Smooth muscle cell of the brain vasculature (primary cell): Measurements from ENCODE around the gene KRT75.
"Not testable (repeated sequence)": the region's sequence is repeated elsewhere in the genome, so short reads cannot be mapped to it uniquely, and the experiment has no call there.

Source experiments
- DNase-seq: peaks from one replicate; pipeline ENCODE4 v3.0.0-alpha.2; 2012; ENCODE audit warnings: low read depth, low spot score

Gene KRT75

DNA sequence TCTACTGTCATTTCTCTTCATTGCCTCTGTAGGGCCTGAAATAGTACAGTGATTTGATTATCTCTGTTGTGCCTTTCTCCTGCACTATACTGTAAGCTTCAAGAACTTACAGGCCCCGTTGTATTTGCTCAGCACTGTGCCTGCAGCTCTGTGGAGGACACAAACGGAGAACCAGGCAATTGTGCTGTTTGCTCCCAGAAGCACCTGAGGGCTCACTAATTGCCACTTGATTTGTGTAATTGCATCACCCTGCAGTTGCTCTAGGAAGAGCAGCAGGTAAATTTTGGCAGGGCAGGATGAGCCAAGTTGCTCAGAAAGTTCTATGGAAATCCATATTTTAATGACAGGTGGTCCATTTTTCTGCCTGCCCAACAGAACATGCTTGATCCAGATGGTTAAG is 16.4 kb downstream of the KRT75 start:
- DNase-seq, result no peak

DNA sequence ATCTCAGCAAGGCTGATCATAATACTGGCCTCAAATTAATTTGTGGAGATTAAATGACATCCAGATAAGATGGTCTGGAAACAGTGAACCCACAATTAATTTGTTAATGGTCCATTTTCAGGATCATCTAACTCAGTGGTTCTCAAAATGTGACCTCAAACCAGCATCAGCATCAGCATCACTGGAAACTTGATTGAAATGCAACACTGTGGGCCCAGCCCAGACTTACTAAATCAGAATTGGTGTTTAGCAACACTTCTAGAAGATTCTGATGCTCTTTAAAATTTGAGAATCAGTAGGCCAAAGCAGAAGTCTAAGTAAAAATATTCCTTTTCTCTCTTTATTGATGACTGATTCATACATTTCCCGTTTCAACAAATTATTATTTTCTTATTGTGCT is 17.4 kb downstream of the KRT75 start:
- DNase-seq, result no peak

DNA sequence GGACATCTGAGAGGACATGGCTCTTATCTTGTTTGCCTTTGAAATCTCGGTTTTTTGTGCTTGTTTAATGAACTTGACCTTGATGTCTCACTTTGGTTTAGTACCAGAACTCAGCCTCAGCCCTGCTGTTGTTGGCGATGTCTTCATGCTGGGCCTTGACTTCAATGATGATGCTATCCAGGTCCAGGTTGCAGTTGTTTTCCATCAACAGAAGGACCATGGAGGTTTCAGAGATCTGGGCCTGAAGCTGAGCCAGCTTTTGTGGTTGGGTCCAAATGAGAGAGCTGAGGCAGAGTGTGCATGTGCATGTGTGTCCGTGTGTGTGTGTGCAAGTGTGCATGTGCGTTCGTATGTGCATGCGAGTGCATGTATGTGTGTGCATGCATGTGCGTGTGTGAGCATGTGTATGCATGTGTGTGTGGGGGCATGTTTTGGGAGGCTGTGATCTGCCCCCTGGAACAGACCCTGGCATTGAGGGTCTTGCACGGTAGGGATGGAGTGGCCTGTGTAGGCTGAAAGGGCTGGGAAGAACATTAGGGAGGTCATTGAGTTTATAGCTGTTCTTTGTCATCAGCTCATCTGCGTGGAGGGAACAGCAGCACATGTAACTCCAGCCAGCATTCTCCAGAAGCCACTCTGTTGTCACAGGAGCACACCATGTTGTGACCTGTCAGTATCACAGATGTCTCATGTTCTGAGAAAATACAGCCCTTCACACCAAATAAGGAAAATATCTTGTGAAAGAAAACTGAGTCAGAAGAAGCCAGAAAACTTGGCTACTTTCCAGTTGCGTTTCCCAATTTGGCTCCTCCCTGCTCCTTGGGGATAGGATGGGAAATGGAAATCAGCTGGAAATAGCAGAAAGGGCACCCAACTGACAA is 18.1 kb downstream of the KRT75 start:
- DNase-seq, result no peak

- no peak for DNase-seq
Observed at GRCh38 chr12:52414936-52415335, 19.2 kb downstream of the KRT75 start.

- no peak for DNase-seq
Observed at GRCh38 chr12:52413782-52414345, 20.3 kb downstream of the KRT75 start.

DNA sequence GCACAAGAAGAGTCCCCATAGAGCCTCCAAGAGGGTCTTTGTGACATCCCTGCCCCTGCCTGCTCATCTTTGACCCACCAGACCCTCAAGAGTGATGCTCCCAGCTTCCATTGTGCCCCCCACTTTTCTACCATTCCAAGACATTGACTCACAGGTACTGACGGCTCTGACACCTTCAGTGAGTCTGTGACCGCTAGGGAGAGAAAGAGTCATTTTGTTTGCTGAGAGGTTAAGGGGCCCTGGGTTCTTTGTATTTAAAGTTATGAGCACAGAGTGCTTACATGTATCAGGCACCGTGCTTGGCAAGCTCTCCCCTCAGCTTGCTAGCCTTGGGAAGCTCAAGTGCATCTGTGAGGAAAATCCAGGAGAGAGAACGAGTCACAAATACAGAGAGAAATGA is 21.0 kb downstream of the KRT75 start:
- DNase-seq, result no peak

- no peak for DNase-seq
Observed at GRCh38 chr12:52411815-52412214, 22.4 kb downstream of the KRT75 start.

GRCh38 chr12:52410589-52411248 is 23.5 kb downstream of the KRT75 start:
- not testable (repeated sequence) for DNase-seq

- no peak for DNase-seq
Observed at GRCh38 chr12:52407918-52408317, 26.3 kb downstream of the KRT75 start.

DNA sequence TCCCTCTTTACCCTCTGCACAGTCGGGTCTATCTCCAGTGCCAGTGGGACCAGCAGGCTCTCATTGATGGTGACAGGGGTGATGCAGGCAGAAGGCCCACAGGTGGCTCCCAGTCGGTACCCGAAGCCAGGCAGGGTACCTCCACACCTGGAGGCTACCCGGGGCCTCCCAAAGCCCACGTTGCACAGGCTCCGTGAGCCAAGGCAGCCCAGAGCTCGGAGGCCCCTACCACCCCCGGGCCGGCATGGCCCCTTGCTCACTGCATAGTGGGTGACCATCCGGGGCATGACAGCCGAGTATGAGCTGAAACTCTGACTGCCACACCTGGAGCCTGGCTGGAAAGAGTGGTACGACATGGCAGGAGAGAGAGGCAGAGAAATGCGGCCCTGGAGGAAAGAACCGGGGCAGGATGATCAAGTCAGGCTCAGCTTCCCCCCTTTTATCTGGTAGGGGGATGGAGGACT is 28.2 kb downstream of the KRT75 start, which contains the start of gene KRT82:
Gene KRT82, minus strand, starts transcription at position 414 of the 464 bp plus-strand sequence. Its CDS starts 58 bp downstream, at position 356.
- no peak for DNase-seq

- DNase-seq, result no peak
Observed at GRCh38 chr12:52404951-52405350, 29.2 kb downstream of the KRT75 start.

- DNase-seq, result no peak
Observed at GRCh38 chr12:52403561-52403960, 30.6 kb downstream of the KRT75 start.

GRCh38 chr12:52402873-52403540 is 31.2 kb downstream of the KRT75 start:
- DNase-seq, result no peak

DNA sequence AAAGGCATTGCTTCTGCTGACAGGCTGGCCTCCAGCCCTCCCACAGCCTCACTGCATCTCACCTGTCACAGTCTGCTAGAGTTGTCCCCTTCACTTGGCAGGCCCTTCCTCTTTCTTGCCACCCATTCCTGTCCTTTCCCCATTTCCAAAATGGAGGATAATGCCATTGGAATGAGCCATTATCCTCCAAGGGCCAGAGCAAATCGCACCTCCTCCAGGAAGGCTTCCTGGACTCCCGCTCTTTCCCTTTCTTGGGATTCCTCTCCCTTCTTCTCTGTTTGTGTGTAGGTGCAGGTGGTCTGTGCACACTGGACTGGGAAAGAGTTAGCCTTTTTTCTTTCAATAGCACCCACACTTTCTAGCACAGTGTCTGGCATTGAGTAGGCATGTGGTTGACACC is 31.8 kb downstream of the KRT75 start:
- no peak for DNase-seq

DNA sequence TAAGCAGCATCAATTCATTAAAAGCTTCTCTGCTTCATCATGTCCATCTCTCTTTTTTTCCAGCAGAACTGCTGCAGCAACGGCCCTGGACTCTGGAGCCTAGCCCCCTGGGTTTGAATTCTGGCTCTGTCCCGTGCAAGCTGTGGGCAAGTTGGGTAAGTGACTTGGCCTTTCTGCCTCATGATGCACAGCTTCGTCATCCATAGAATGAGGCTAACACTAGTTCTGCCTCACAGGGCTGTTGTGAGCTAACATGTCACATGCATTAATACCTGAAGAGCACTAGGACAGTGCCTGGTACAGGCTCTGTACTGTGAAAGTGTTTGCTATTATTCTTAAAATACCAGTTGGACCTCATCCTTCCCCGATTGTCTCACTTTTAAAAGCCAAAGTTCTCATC is 32.2 kb downstream of the KRT75 start:
- DNase-seq, result no peak

DNA sequence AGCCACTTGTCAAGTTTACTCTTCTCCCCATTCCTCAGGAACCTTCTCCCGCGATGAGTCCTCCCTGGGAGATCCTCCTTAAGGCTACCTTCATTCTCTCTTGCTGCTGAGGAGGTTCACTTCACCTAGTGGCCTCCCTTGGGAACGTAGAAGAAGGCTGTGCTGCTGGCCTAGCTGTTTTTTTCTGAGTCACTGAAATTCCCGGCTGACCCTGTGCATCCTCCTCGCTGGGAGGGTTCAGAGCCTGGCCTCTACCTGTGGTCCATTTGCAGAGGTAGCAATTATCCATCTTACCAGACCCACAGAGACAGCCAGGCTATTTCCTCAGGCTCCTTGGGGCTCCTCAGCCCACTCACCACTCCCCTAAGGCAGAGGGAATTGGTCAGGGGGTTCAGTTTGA is 32.6 kb downstream of the KRT75 start:
- no peak for DNase-seq

DNA sequence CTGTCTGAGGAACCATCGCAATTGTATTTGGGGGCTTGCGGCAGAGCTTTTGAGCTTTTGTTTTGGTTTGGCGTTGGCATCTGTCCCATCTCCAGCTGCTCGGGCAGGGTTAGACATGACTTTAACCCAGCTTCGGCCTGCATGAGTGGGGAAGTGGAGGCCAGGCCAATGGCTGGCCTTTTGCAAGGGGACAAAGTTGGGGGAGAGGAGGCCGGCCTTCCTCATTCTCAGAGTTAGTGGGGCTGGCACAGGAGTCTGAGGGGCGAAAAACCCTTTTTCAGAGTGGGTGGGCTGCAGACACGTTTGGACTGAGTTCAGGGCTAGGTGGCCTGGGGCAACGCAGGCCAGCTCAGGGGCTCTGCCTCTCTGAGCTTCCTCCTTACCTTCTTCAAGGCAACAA is 33.3 kb downstream of the KRT75 start:
- DNase-seq, result no peak

- DNase-seq, result no peak
Observed at GRCh38 chr12:52399756-52400155, 34.4 kb downstream of the KRT75 start.

DNA sequence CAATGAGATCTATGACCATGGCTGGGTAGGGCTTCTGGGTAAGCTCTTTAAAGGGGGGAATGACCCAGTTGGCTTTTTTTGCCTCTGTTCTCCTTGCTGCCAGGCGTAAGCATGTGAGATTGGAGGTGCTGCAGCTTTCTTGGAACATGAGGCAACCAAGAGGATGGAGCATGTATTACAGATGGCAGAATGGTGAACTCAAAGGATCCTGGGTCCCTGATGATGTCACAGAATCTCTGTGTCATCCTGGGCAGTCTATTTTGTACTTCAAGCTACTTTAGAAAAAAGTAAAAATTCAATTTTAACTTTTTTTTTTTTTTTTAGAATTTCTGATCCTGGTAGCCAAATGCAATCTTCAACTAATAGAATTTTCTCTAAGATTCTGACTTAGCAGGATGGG is 36.0 kb downstream of the KRT75 start:
- DNase-seq, result no peak

DNA sequence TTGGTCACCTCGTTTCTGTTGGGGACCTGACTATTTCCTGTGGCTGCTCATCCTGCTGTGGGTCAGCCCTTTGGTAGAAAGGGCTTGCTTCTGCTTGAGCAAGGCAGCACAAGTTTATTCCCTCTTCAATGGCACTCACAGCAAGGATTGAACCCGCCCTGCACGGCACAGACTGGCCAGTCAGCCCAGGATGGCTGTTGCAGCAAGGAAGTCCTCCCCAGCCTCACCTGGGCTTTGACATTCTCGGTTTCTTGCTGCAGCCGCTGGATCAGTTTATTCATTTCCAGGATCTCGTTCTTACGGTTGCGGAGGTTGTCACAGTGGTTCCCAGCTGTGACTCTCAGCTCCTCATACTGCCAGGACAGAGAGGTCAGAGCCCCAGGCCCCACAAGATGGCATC is 37.5 kb downstream of the KRT75 start:
- no peak for DNase-seq

DNA sequence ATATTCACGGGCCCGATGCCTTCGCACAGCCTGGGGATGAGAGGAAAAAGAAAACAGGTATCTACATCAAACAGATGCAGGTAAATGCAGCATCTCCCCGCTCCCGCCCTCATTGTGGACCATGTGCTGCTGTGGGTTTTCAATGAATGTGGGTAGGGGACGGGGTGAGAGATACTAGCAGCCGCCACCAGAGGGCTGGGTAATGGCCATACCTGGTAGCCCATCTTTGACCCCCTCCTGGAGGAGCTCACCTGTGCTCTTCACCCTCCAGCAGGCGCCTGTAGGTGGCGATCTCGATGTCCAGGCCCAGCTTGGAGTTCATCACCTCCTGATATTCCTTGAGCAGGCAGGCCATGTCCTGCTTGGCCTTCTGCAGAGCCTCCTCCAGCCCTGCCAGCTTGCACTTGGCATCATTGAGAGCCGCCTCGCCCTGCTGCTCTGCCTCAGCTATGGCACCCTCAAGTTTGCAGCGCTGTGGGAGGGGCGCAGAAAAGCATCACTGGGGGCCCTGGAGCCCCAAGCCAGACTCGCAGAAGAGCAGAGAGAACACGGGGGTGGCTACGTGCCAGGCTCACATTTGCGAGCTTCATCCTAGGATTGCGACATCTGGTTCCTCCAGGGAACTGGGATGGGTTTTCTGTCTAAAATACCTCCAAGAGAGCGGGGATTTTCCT is 38.3 kb downstream of the KRT75 start:
- no peak for DNase-seq
